K562 (cell line): Measurements from ENCODE around the gene ALK. TPM values are rescaled to one million over a fixed set of nuclear protein-coding genes. Genes with fewer than 3 reads are reported as not detected.
"Not testable (repeated sequence)": the region's sequence is repeated elsewhere in the genome, so short reads cannot be mapped to it uniquely, and the experiment has no call there.

Experiments used
- ATAC-seq: fragments of 200-7000 bp; cut with Tn5 transposase; 3 replicates; pipeline ENCODE4 v1.9.1; 2020; ENCODE audit warnings: moderate library complexity
- BruUV-seq: library from RNA; stranded (reverse); fragments of 400-500 nt; replicated peaks from 2 replicates; lab custom pipeline; 2021; lab: Mats Ljungman, UMichigan
- CTCF ChIA-PET: fragments of 300-600 bp; formaldehyde crosslinking; extraction: SDS; loops from one replicate; lab custom pipeline; 2021; ENCODE audit warnings: low intra/inter-chr PET ratio; lab: Yijun Ruan, JAX
- POLR2A ChIA-PET: fragments of 300-600, 350-650 bp; sonication (Branson Sonifier 250); formaldehyde crosslinking; extraction: SDS; loops from one replicate; lab custom pipeline; 2021; ENCODE audit warnings: antibody characterized with exemption, inconsistent platforms; lab: Yijun Ruan, JAX
- DNase-seq, 4 experiments: peaks; one replicate each; pipeline versions ENCODE4 v3.0.0 to v3.0.0-alpha.2; 2011 to 2018; ENCODE audit warnings: low spot score in 3 of 4, mixed read lengths in 3 of 4; ENCODE audit errors: extremely low read depth in 1 of 4
- FAIRE-seq: peaks from 2 replicates; lab custom pipeline; 2011; peaks lifted over from hg19 to GRCh38; lab: Jason Lieb, UNC
- H2AFZ ChIP-seq: 2 replicates; pipeline ENCODE4 v1.6.0; 2011; ENCODE audit warnings: low read depth, low read length, control low read depth, inconsistent platforms
- H3K27ac ChIP-seq: fragments of 200-600 bp; 3 replicates; pipeline ENCODE4 v1.8.0; 2011; ENCODE audit warnings: low read depth, mild to moderate bottlenecking, control low read depth, inconsistent platforms, low read length, moderate library complexity, mixed read lengths; ENCODE audit errors: extremely low read depth
- H3K27me3 ChIP-seq, 2 experiments: fragments of 300-600 bp in 1 of 2; 2 replicates in 1 of 2; 3 replicates in 1 of 2; pipeline versions ENCODE4 v1.6.0 to v1.8.0; 2011; ENCODE audit warnings: inconsistent platforms in 2 of 2, low read length in 2 of 2, mild to moderate bottlenecking in 1 of 2, mixed read lengths in 1 of 2, moderate library complexity in 1 of 2; ENCODE audit not compliant: control insufficient read depth in 2 of 2, insufficient read depth in 2 of 2
- H3K36me3 ChIP-seq: fragments of 300-600 bp; 3 replicates; pipeline ENCODE4 v1.8.0; 2011; ENCODE audit warnings: mild to moderate bottlenecking, low read length, inconsistent platforms; ENCODE audit not compliant: control insufficient read depth, insufficient read depth
- H3K4me1 ChIP-seq, 2 experiments: fragments of 200-600 bp in 1 of 2; replicated peaks in 1 of 2; 2 replicates in 1 of 2; 3 replicates in 1 of 2; pipeline versions ENCODE4 v1.5.1 to v1.8.0; 2011; ENCODE audit warnings: inconsistent platforms in 2 of 2, low read length in 2 of 2, mild to moderate bottlenecking in 1 of 2, mixed read lengths in 1 of 2, moderate library complexity in 1 of 2; ENCODE audit not compliant: control insufficient read depth in 2 of 2, insufficient read depth in 2 of 2
- H3K4me2 ChIP-seq: 2 replicates; pipeline ENCODE4 v1.6.1; 2011; ENCODE audit warnings: low read length, control low read depth, inconsistent platforms, mixed read lengths; ENCODE audit not compliant: insufficient read depth
- H3K4me3 ChIP-seq: fragments of 200-600 bp; sonication (generic), shearing (Covaris generic); 2 replicates; pipeline ENCODE4 v1.5.1; 2016; ENCODE audit warnings: control low read depth, inconsistent platforms
- H3K79me2 ChIP-seq: fragments of 200-600 bp; 3 replicates; pipeline ENCODE4 v1.8.0; 2011; ENCODE audit warnings: low read length, inconsistent platforms; ENCODE audit not compliant: control insufficient read depth, insufficient read depth
- H3K9ac ChIP-seq, 2 experiments: 2 replicates each; pipeline versions ENCODE4 v1.6.0 to v1.6.1; 2011; ENCODE audit warnings: low read depth in 2 of 2, low read length in 2 of 2, control low read depth in 1 of 2, inconsistent platforms in 1 of 2, mild to moderate bottlenecking in 1 of 2, mixed read lengths in 1 of 2; ENCODE audit not compliant: insufficient read depth in 1 of 2
- H3K9me1 ChIP-seq: one replicate; pipeline ENCODE4 v1.6.0; 2011; ENCODE audit warnings: inconsistent platforms, mild to moderate bottlenecking, low read length, moderate library complexity; ENCODE audit not compliant: control insufficient read depth, insufficient read depth
- H3K9me3 ChIP-seq: replicated peaks from 2 replicates; pipeline ENCODE4 v1.5.1; 2011; ENCODE audit warnings: low read depth, low read length, inconsistent platforms; ENCODE audit not compliant: control insufficient read depth, insufficient read depth
- H4K20me1 ChIP-seq: replicated peaks from 2 replicates; pipeline ENCODE4 v1.6.1; 2011; ENCODE audit warnings: low read length, inconsistent platforms, mixed read lengths; ENCODE audit not compliant: control insufficient read depth, insufficient read depth
- GTF2E2 ChIP-seq: fragments of 200-800 bp; sonication (Bioruptor generic); IDR thresholded peaks from 2 replicates; pipeline ENCODE4 v1.6.1; 2016; ENCODE audit warnings: missing genetic modification characterization, missing compliant biosample characterization
- HCFC1 ChIP-seq: IDR thresholded peaks from 2 replicates; pipeline ENCODE4 v1.6.1; 2012; ENCODE audit warnings: low read depth, low read length, improper control_type of control experiment
- HINFP ChIP-seq: fragments of 450-650 bp; conservative IDR thresholded peaks from 2 replicates; pipeline ENCODE4 v1.6.1; 2016; ENCODE audit warnings: missing genetic modification characterization, low read depth, mild to moderate bottlenecking, control low read depth, missing compliant biosample characterization
- ILK ChIP-seq: fragments of 450-650 bp; IDR thresholded peaks from 2 replicates; pipeline ENCODE4 v1.6.1; 2016; ENCODE audit warnings: missing genetic modification characterization, low read depth, mild to moderate bottlenecking, missing compliant biosample characterization, moderate library complexity, borderline replicate concordance
- SMARCA4 ChIP-seq: fragments of 450-650 bp; IDR thresholded peaks from 2 replicates; pipeline ENCODE4 v1.6.1; 2016
- ZNF583 ChIP-seq: fragments of 250-450 bp; sonication (Bioruptor Pico); IDR thresholded peaks from 2 replicates; pipeline ENCODE4 v1.4.0; 2020
- ZNF695 ChIP-seq: fragments of 450-650 bp; formaldehyde crosslinking; IDR thresholded peaks from 2 replicates; pipeline ENCODE4 v1.4.0; 2020; ENCODE audit warnings: mild to moderate bottlenecking, moderate library complexity
- whole genome bisulfite sequencing: fragments of 100-300 bp; shearing (Covaris generic); methylation state at CpG from one replicate; pipeline ENCODE4 v1.1.6; 2016; ENCODE audit warnings: low coverage, mixed read lengths; ENCODE audit not compliant: insufficient coverage; ENCODE audit errors: missing lambda C conversion rate; 5-methylcytosine and 5-hydroxymethylcytosine counted together
- in situ Hi-C: fragments of 300-500 bp; cut with MboI; formaldehyde crosslinking; loops from 4 replicates; pipeline ENCODE4 v1.15.0; 2018; ENCODE audit warnings: inconsistent platforms, mixed read lengths
- intact Hi-C: fragments of 100-400 bp; cut with micrococcal nuclease; formaldehyde crosslinking; loops from 2 replicates; pipeline ENCODE4 v1.14.2; 2022
- polyA plus RNA-seq, 8 experiments: library from polyadenylated mRNA; depleted of rRNA in 4 of 8; stranded (reverse) in 5 of 8; unstranded in 3 of 8; fragments of >200 nt; fragmentation: Nextera tagmentation in 2 of 8; fragmentation: Illumina TruSeq in 1 of 8; extraction: Ambion mirVana in 2 of 8; extraction: Trizol in 1 of 8; gene quantifications; 2 replicates each; pipeline versions ENCODE4 v1.2.1 to v1.2.3, GENCODE V29; 2011 to 2014; ENCODE audit warnings: inconsistent platforms in 1 of 8, missing spikeins in 1 of 8
- total RNA-seq, 7 experiments: library from RNA; depleted of rRNA in 6 of 7; stranded (reverse); fragments of >200 nt in 6 of 7; fragmentation: Illumina TruSeq in 2 of 7; extraction: Trizol in 2 of 7; gene quantifications; 2 replicates each; pipeline versions ENCODE4 v1.2.1 to v1.2.3, GENCODE V29; 2011 to 2021; ENCODE audit warnings: low replicate concordance in 1 of 7

ALK gene
- total and polyA plus RNA-seq, 9 of the 15 experiments (the other 6 are each of a cell fraction or from before 2014, with no cell fraction given), result not detected

GRCh38 chr2:29824145-29824544, 97.2 kb downstream of the ALK start:
- H3K9me3 ChIP-seq, H3K4me3 ChIP-seq, H3K27ac ChIP-seq, ATAC-seq, BruUV-seq, H3K4me2 ChIP-seq, FAIRE-seq, intact Hi-C loops, H3K9me1 ChIP-seq, H3K4me1 ChIP-seq, CTCF ChIA-PET, POLR2A ChIA-PET, in situ Hi-C loops, H3K27me3 ChIP-seq, H4K20me1 ChIP-seq, H3K79me2 ChIP-seq, DNase-seq, H2AFZ ChIP-seq, H3K9ac ChIP-seq, H3K36me3 ChIP-seq: not testable (repeated sequence)
- WGBS, result 0% methylated on average over 1 of the region's 1 CpG

DNA sequence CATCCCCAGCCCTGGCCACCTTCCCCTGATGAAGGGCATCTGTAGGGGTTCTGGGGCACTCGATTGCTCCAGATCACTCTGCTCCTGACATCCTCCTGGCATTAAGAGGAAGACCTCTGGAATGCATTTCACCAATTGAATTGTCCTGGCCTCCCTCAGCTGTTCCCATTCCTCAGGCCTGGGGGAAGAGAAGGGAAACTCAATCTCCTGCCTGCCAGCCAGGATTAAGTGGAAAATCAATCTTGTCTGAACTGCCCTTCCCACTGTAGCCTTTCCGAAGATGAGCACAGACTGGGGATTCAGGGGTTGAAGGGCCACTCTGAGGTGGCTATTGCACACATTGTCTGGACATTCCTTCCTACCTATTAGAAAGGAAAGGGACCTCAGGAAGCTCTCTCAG, 99.8 kb downstream of the ALK start:
- WGBS, result 0% methylated on average over 2 of the region's 2 CpGs
- CTCF ChIA-PET, result interaction anchor here (1.0 kb wide), 1 partner anchor 25 kb away, joined by 3 read pairs; no protein-coding TSS in a partner anchor

More for the DNA sequence above, 99.8 kb downstream of the ALK start:
- Histone ChIP-seq H3K27ac (no peak overlapping the region), H3K9ac (no peak overlapping the region), H3K4me1 (no peaks in the 10 kb centered on the region), H3K4me3 (no peak overlapping the region), H3K9me1 (no peaks in the 10 kb centered on the region), H4K20me1 (no peaks in the 10 kb centered on the region), H3K4me2 (no peak overlapping the region), H3K36me3 (no peaks in the 10 kb centered on the region), H3K9me3 (no peaks in the 10 kb centered on the region), H2AFZ (no peak overlapping the region), H3K27me3 (peaks cover 0 to 4% of the 10 kb centered on the region in 2 experiments; a peak in 1 of 5 replicates), H3K79me2 (no peaks in the 10 kb centered on the region)
- in situ Hi-C loops, result no loop called here
- intact Hi-C loops, result no loop called here
- FAIRE-seq (no peak), DNase-seq (no peak), ATAC-seq (no peak)
- BruUV-seq, result no TSS peak
- no peak for TF ChIP-seq ILK (tag)
- TF ChIP-seq ZNF583 (CRISPR knock-in tag), result no peak
- TF ChIP-seq ZNF695 (CRISPR knock-in tag), result no peak
- TF ChIP-seq HCFC1, result no peak
- TF ChIP-seq GTF2E2 (tag), result no peak
- TF ChIP-seq HINFP (tag), result no peak
- TF ChIP-seq SMARCA4, result no peak
- POLR2A ChIA-PET, result interaction anchor here (0.7 kb wide), 1 partner anchor 107 kb away, joined by 3 read pairs; no protein-coding TSS in a partner anchor
